SHP77 (cell line): ENCODE measurements around the gene APIP.
A peak's percentile ranks its signal among the peaks of the same experiment; 100 is the strongest.
"Not testable (repeated sequence)": the region's sequence is repeated elsewhere in the genome, so short reads cannot be mapped to it uniquely, and the experiment has no call there.

Source experiments
- DNase-seq, 2 experiments: peaks; one replicate each; lab custom pipeline; 2025; lab: John Stamatoyannopoulos, UW

APIP gene

GRCh38 chr11:34926101-34926830 lies 10.1 kb upstream of the APIP start:
- DNase-seq = peak; percentile 0 to 4

DNA sequence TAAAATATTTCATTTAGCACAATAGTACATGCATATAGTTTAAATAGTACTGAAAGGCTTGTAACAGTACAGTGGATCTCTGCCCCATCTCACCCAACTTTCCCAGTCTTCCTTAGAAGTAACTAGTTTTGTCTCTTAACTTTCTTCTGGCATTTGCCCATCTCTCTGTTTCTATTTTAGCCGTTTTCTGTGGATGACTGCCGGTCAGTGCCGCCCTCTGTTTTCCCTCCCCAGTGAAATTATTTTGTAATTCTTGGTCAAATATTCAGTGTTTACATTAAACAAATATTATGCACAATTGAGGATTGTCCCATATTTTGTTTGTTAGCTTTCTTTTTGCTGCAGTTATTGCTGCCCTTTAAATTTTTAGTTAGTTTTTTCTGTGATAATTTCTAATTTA lies 8.5 kb upstream of the APIP start:
- no peak for DNase-seq

GRCh38 chr11:34921156-34921555 lies 5.0 kb upstream of the APIP start:
- no peak for DNase-seq

DNA sequence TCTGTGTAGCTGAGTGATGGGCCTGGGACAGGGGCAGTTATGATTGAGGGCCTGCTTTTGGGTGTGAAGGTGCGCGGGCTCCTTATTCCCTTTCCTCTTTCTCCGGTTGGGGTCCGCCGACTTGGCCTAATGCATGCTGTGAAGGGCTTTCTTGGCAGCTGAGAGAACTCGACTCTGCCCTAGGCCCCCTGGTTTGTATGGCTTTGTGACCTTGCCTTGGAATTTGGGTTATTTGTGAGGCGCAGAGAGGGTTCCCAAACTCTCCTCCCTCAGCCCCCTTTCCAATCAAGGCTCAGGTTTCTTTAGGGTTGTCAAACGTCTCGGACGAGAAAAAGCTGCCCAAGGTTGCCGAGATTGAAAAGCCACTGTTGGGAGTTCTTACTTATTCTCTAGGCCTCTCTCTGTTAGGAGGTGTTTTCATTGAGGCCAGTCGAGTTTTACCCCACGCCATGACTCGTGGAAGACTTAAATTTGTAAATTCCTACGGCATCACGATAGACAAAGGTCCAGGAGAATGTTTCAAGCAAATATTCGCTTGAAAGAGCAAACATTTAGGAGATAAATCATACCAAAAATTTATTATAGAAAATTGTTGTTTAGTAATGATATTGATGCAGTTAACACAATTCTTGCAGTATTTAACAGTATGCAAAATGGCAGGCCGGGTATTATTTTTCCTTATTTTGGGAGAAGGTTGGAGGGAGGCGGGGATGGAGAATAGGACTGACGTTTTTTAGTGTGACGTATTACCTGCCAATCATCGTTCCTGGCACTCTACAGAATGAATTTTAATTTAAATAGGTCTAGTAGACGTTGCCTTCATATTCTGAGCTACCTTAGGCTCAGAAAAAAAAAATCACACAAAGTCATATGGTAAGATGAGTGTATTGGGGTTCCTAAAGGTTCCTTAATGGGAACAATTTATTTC lies 928 bp upstream of the APIP start:
- DNase-seq = peak in 1 of 2 experiments; percentile 31

- peak in 1 of 2 experiments; percentile 45 for DNase-seq
Observed at GRCh38 chr11:34915136-34916014, 804 bp downstream of the APIP start.

GRCh38 chr11:34913556-34913955 lies 2.6 kb downstream of the APIP start:
- not testable (repeated sequence) for DNase-seq

- DNase-seq = no peak
Observed at GRCh38 chr11:34911676-34912075, 4.5 kb downstream of the APIP start.

DNA sequence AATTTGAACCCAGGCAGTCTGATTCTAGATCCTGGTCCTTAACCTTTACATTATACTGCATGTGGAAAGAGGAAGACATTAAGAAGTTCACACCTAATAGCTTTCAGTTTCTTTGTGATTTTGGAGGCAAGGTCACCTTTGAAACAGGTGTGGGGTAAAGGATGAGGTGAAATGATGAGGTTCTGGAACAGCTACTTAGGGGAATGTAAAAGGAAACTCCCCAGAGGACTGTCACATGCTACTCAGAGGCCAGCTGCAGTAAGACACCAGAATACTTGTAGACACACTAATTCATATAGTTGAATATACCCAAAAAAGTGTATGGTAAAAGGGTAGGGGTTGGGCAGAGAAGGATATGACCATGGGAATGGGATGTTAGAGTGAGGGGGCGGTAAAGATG lies 5.4 kb downstream of the APIP start:
- DNase-seq = no peak

- DNase-seq = no peak
Observed at GRCh38 chr11:34909955-34910354, 6.2 kb downstream of the APIP start.

- no peak for DNase-seq
Observed at GRCh38 chr11:34909415-34909814, 6.8 kb downstream of the APIP start.

DNA sequence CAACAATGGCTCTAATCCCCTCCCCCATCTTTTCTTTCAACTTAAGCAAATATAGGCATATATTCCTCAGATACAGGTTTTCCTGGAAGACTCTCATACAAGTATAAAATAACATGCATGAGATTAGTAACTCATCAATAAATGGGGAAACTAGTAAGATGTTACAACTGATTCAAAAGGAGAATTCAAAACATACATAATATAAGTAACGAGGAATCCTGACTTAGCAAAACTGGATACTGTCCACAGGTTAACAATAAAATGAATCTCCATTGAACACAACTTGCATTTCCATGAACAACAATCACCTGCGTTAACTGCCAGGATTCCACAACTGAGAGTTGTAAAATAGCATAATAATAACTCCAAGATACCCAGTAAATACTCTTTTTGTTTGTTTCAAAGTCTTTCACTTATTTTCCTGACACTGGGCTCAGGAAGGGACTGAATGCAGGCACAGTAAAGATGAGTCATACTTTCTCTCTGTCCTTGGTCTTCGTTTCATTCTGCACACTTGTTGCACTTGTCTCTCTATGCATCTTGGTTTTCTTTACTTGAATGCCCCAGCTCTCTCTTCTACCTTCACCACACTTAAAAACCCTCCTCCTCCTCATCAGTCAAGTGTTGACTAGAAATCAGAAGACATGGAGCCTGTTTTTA lies 8.1 kb downstream of the APIP start:
- no peak for DNase-seq

DNA sequence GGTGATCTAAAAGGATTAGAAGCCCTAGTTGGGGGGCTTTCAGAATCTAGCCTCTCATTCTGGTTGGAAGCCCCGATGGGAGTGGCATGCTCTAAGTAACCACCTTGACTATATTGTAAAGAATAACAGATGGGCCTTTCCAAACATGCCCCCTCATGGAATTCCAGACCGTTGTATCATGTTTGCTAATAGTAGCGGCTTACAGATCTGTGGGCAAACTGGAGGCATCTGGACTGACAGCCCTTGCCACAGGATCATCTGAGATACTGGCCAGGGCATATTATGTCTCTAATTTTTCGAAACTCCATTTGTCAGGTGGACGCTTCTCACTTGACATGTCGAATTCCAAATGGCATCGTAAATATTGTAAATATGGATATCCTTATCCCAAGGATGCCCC lies 10.5 kb downstream of the APIP start:
- DNase-seq = no peak

DNA sequence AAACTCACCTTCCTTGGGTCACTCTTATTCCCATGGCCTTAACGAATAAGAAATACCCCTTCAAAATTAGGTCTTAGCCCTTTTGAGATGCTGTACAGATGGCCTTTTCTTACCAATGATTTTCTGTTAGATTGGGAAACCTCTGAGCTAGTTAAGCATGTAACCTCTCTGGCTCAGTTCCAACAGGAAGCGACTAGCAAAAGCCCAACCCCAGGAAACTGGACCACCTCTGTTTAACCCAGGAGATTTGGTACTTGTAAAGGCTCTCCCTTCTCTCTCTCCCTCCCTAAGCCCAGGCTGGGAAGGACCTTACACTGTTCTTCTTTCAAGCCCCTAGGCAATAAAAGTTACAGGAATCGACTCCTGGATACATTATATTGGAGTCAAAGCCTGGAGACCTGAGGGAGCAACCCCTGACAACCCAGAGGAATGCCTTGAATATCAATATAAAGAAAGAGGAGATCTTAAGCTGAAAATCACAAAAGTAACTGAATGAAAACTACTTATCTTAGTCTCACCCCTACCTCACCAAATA lies 11.7 kb downstream of the APIP start:
- no peak for DNase-seq

DNA sequence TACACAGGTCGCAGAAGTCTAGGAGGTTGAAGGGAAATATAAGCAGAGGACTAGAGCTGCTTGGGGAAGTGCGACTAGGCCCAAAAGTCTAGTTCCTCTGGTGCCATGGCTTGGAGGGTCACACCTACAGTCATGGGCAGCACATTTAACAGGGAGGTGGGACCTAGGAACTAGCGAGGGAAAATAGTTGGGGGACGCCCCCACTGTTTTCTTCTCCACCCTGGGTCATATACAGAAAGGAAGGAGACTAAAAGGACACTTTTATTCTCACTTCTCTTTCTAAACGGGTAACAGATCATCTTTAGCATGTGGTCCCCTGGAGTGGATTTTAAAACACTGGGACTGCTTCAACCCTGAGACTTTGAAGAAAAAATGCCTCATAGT lies 16.6 kb downstream of the APIP start:
- DNase-seq = no peak

- DNase-seq = no peak
Observed at GRCh38 chr11:34898474-34898873, 17.7 kb downstream of the APIP start.

GRCh38 chr11:34897171-34897870 lies 18.9 kb downstream of the APIP start:
- DNase-seq = no peak

DNA sequence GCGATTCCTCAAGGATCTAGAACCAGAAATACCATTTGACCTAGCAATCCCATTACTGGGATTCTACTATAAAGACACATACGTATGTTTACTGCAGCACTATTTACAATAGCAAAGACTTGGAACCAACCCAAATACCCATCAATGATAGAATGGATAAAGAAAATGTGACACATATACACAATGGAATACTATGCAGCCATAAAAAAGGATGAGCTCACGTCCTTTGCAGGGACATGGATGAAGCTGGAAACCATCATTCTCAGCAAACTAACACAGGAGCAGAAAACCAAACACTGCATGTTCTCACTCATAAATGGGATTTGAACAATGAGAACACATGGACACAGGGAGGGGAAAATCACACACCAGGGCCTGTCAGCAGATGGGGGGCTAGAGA lies 20.0 kb downstream of the APIP start:
- not testable (repeated sequence) for DNase-seq

- no peak for DNase-seq
Observed at GRCh38 chr11:34893416-34893815, 22.8 kb downstream of the APIP start.

DNA sequence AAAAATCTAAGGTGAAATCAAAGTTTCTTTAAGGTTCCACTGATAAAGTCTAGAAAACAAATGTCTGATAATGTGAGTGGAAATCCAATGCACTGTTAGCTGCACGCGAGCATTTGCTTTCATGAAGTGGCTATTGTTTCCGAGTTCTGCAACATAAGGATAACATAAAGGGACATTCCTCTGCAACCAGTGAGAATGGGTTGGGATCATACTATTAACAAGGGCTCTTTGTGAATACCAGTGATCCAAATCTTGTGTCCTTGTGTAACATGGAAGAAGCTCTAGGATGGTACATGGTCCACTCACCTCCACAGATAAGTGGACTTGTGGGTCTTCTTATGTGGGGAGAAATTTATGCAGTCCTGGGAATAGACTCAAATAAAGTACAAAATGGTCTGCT lies 24.6 kb downstream of the APIP start:
- DNase-seq = no peak

- peak; percentile 29 to 50 for DNase-seq
Observed at GRCh38 chr11:34890812-34891211, 25.4 kb downstream of the APIP start.

- DNase-seq = no peak
Observed at GRCh38 chr11:34890089-34890488, 26.1 kb downstream of the APIP start.
